NAMALWA (cell line): Measurements from ENCODE around the gene SLAIN2.

Experiments
- DNase-seq: peaks from one replicate; pipeline ENCODE4 v3.0.0-alpha.2; 2015; ENCODE audit warnings: low spot score

The SLAIN2 gene

GRCh38 chr4:48334900-48335384 lies 6.4 kb upstream of the SLAIN2 start:
- no peak for DNase-seq

GRCh38 chr4:48336146-48336870 lies 5.0 kb upstream of the SLAIN2 start:
- DNase-seq = no peak

GRCh38 chr4:48337731-48338130 lies 3.6 kb upstream of the SLAIN2 start:
- DNase-seq = no peak

DNA sequence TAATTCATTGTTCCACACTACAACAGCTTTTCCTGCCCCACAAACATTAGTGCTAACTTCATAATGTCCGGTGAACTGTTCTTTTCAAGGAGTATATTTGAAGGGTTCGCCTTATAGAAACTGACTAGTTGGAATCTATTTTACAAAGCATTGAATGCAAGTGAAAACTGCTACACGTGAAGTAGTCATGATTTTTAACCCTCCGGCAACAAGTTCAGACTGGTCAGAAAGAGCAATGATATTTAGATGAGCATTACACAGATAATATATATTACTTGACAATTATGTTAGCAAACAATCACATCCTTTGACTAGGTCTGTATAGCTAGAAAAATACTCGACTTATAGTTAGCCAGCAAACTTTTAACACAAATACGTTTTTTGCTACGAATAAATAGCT lies 1.7 kb upstream of the SLAIN2 start:
- no peak for DNase-seq

- DNase-seq = no peak
These were observed 909 bp upstream of the SLAIN2 start for GRCh38 chr4:48340276-48340964.

- DNase-seq = peak; percentile 55
These were observed 662 bp downstream of the SLAIN2 start for GRCh38 chr4:48341776-48342605.

GRCh38 chr4:48342606-48342880 lies 1.2 kb downstream of the SLAIN2 start:
- peak; percentile 51 for DNase-seq

GRCh38 chr4:48343035-48343434 lies 1.7 kb downstream of the SLAIN2 start:
- DNase-seq = peak; percentile 28

GRCh38 chr4:48343551-48343950 lies 2.2 kb downstream of the SLAIN2 start:
- no peak for DNase-seq

- DNase-seq = no peak
These were observed 4.2 kb downstream of the SLAIN2 start for GRCh38 chr4:48345542-48345941.

GRCh38 chr4:48346594-48346993 lies 5.3 kb downstream of the SLAIN2 start:
- no peak for DNase-seq

GRCh38 chr4:48347282-48347921 lies 6.1 kb downstream of the SLAIN2 start:
- DNase-seq = no peak

GRCh38 chr4:48350871-48351270 lies 9.5 kb downstream of the SLAIN2 start:
- DNase-seq = no peak

DNA sequence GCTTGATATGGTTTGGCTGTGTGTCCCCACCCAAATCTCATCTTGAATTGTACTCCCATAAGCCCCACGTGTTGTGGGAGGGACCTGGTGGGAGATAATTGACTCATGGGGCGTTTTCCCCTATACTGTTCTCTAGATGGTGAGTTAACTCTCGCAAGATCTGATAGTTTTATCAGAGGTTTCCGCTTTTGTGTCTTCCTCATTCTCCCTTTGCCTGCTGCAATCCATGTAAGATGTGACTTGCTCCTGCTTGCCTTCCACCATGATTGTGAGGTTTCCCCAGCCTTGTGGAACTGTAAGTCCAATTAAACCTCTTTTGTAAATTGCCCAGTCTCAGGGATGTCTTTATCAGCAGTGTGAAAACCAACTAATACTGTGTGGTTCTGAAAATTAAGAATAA lies 11.5 kb downstream of the SLAIN2 start:
- no peak for DNase-seq

DNA sequence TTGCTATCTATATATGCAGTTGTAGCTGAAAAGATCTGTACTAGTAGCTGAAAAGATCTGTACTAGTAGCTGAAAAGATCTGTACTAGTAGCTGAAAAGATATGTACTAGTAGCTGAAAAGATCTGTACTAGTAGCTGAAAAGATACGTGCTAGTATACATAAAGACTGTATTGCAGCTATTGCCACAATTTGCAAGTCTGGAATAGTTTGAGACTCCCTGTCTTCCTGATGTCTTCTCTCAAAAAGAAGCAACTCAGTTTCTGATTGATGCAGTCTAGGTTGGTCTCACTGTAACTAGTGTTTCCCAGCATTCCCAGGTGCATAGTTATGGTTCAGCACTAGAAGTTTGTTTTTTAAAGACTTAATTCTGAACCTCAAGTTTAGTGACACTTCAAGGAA lies 15.0 kb downstream of the SLAIN2 start:
- no peak for DNase-seq

DNA sequence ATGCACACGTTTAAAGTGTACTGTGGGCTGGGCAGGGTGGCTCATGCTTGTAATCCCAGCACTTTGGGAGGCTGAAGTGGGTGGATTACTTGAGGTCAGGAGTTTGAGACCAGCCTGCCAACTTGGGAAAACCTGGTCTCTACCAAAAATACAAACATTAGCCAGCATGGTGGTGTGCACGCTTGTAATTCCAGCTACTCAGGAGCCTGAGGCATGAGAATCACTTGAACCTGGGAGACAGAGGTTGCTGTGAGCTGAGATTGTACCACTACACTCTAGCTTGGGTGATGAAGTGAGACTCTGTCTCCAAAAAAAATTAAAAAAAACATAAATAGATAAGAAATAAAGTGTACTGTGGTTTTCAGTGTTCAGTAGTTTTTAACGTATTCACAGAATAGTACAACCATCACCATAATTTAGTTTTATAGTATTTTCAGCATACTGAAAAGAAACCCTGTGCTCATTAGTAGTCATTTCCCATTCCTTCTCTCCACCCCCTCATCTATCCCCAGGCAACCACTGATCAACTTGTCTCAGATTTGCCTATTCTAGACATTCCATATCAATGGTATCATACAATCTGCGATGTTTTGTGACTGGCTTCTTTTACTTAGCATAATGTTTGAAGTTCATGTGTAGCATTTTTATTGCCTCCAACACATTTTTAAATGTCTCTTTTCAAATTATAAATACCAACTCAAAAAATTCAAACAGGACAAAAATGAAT lies 19.1 kb downstream of the SLAIN2 start:
- DNase-seq = no peak

DNA sequence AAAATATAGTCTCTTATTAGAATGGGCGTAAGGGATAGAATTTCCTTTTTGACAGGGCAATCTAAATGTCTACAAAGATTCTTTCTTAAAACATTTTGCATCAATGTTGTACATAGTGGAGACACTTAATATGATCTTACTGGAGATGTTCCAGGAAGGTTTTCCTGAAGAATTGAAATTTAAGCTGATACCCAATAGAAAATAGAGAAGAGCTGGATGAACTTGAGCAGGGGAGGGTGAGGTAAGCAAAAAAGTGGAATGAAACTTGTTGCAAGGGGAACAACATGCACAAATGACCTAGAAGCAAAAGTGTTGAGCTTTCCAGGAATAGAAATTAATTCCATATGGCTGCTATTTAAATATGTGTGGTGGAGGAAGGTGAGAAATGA lies 19.7 kb downstream of the SLAIN2 start:
- DNase-seq = no peak

DNA sequence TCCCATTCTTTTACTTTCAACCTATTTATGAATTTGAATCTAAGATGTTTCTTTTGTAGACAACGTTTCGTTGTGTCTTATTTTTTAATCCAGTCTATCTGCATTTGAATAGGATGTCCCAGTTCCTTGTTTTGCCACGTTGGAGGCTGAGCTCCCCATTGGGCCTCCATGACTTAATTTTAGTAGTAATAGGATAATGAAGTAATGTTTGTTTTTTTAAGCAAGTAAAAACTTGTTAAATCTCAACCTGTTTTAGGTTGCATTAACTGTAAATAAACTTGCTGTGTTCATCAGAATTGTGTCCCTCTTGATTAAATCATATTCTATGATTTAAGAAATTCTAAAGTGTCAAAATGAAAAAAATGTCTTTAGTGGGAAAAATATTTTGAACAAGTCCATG lies 25.3 kb downstream of the SLAIN2 start:
- no peak for DNase-seq

DNA sequence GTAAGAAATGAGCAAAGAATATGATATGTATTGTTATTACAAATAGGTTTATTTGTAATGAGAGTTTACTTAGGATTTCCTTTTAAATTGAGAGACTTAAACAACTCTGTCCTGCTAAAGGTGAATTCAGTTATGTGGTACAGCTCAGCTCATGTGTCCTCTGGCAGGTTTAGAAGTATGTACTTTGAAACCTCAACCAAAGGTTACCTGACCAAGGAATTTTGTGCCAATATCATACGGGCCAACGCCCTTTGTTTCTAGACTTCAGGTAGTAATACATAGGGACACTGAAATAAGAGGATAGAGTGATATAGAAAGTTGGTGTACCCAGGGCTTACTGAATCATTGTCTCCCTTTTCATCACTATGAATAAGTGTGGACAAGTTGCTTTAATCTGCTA lies 25.7 kb downstream of the SLAIN2 start:
- no peak for DNase-seq

DNA sequence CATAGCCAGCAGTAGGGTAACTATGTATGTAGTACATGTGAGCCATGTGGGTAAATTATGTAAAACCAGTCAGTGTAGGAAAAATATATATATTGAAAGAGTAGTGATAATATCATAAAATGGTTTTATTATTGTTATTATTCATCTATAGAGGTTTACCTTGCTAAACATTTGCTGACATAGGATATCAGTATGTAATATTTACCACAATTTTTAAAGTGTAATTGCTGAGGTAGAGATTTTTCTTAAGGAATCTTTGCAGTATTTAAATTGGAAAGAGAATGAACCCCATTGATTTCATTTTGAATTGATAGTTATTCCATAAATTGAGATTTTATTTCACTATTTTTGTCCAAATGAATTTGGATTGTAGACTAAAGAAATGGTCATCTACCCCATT lies 27.1 kb downstream of the SLAIN2 start:
- no peak for DNase-seq

GRCh38 chr4:48369248-48369647 lies 27.9 kb downstream of the SLAIN2 start:
- DNase-seq = no peak

DNA sequence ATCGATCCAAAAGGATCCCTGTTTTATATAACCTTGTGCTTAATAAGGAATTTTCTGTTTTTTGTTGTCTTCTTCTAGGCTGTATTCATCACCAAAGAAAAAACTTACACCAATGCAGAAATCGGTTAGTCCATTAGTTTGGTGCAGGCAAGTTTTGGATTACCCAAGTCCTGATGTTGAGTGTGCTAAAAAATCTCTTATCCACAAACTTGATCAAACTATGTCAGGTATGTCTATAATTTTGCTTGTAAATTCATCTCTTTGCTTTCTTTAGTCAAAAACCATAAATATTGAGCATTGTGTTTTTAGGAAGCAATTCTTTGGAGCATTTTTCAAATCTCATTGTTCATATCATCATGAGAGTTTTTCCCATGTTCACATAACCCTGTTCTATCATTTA lies 28.4 kb downstream of the SLAIN2 start:
- DNase-seq = no peak
